Measurements from ENCODE around the gene EEF2K.

GRCh38 chr16:22314661-22315626, 108.9 kb downstream of the EEF2K start:
- TF ChIP-seq POLR2A (IDR thresholded peaks at IDR 0.05; ENCODE audit: low read length) (no peak), FOXS1 (CRISPR knock-in tag; IDR thresholded peaks at IDR 0.05) (no peak), CTCF (IDR thresholded peaks at IDR 0.05) (no peak), TP53 (CRISPR knock-in tag; IDR thresholded peaks at IDR 0.05) (no peak), REST (IDR thresholded peaks at IDR 0.05) (no peak), RCOR1 (IDR thresholded peaks at IDR 0.05; ENCODE audit: low read depth, low read length) (no peak)
